Loucy (cell line): ENCODE measurements around the gene DCLK2.

Experiments
- EZH2phosphoT487 ChIP-seq: fragments of 200-600 bp; IDR thresholded peaks from 2 replicates; pipeline ENCODE4 v1.6.1; 2018; ENCODE audit warnings: antibody characterized with exemption, mild to moderate bottlenecking, moderate library complexity, borderline replicate concordance
- TF ChIP-seq, protein P1 (sequence below): fragments of 200-600 bp; sonication (generic); conservative IDR thresholded peaks from 2 replicates; pipeline ENCODE4 v1.5.1; 2014; ENCODE audit warnings: mild to moderate bottlenecking, antibody characterized with exemption, low read length

DNA sequence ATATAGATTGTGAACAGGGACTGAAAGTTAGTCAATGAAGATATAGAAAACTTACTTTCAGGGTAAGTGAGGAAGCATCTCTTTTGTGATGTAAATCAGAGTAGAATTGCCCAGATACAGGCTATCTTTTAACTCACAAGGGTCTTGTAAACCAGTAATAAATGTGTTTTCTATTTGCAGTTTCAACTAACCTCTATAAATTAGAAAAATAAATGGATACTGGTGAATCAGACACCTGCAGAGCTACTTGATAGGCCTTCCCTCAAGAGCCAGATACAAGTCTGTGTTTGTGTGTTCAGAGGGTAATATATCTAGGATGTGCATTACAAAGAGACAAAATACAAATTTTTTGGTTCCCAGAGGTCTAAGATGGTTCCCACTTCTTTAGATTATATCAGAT is 82.9 kb downstream of the DCLK2 start:
- TF ChIP-seq, protein P1, sequence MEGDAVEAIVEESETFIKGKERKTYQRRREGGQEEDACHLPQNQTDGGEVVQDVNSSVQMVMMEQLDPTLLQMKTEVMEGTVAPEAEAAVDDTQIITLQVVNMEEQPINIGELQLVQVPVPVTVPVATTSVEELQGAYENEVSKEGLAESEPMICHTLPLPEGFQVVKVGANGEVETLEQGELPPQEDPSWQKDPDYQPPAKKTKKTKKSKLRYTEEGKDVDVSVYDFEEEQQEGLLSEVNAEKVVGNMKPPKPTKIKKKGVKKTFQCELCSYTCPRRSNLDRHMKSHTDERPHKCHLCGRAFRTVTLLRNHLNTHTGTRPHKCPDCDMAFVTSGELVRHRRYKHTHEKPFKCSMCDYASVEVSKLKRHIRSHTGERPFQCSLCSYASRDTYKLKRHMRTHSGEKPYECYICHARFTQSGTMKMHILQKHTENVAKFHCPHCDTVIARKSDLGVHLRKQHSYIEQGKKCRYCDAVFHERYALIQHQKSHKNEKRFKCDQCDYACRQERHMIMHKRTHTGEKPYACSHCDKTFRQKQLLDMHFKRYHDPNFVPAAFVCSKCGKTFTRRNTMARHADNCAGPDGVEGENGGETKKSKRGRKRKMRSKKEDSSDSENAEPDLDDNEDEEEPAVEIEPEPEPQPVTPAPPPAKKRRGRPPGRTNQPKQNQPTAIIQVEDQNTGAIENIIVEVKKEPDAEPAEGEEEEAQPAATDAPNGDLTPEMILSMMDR, result no peak
- TF ChIP-seq EZH2phosphoT487, result no peak
